BJ (cell line): ENCODE measurements around the gene F13A1. TPM values are rescaled to one million over a fixed set of nuclear protein-coding genes. Genes with fewer than 3 reads are reported as not detected.

Source experiments
- CTCF ChIA-PET: fragments of 350-600 bp; formaldehyde crosslinking; extraction: SDS; loops from one replicate; lab custom pipeline; 2021; ENCODE audit warnings: antibody characterized with exemption, inconsistent platforms; lab: Yijun Ruan, JAX
- POLR2A ChIA-PET: fragments of 300-600 bp; sonication (Branson Sonifier 250); formaldehyde crosslinking; extraction: SDS; loops from one replicate; lab custom pipeline; 2021; ENCODE audit warnings: antibody characterized with exemption; lab: Charles Lee
- DNase-seq: peaks from one replicate; pipeline ENCODE4 v3.0.0-alpha.2; 2011; ENCODE audit warnings: low read depth
- H3K27me3 ChIP-seq: 2 replicates; pipeline ENCODE4 v1.6.0; 2011; ENCODE audit warnings: low read length; ENCODE audit not compliant: control insufficient read depth, insufficient read depth
- H3K36me3 ChIP-seq: 2 replicates; pipeline ENCODE4 v1.5.1; 2011; ENCODE audit warnings: low read length; ENCODE audit not compliant: control insufficient read depth, insufficient read depth
- H3K4me3 ChIP-seq: 2 replicates; pipeline ENCODE4 v1.5.1; 2011; ENCODE audit warnings: low read depth, mild to moderate bottlenecking, control low read depth, low read length
- polyA plus RNA-seq: library from polyadenylated mRNA; depleted of rRNA; stranded (reverse); fragments of >200 nt; gene quantifications from 2 replicates; pipeline ENCODE4 v1.2.3, GENCODE V29; 2011
- TF ChIP-seq, protein P1 (sequence below): IDR thresholded peaks from 2 replicates; pipeline ENCODE4 v1.5.1; 2011; ENCODE audit warnings: low read depth, mild to moderate bottlenecking, control low read depth, inconsistent platforms, low read length, moderate library complexity; ENCODE audit not compliant: insufficient read depth

Gene F13A1
- polyA plus RNA-seq, 1 experiment = not detected

DNA sequence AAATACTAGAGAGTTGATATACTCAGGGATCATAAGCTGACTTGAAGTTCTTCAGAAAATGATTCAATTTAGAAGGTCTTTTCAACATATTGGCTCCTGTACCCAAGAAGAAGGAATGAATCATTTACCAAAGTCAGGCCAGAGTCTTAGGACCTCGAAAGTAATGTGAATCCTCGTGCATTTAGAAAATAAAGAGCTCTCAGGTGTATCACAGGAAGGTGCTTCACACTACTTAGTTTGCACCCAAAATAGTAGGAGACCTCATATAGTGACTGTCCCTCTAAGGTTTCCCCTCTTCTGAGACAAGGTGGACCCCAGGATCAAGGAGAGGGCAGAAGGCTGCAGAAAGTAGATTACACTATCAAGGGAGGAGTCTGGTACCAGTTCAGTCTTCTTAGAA is 71.8 kb downstream of the F13A1 start:
- Histone ChIP-seq H3K36me3 (no peaks in the 10 kb centered on the region), H3K4me3 (no peak overlapping the region), H3K27me3 (no peaks in the 10 kb centered on the region)
- ChIA-PET POLR2A (no interaction called here), CTCF (no interaction called here)
- TF ChIP-seq, protein P1, sequence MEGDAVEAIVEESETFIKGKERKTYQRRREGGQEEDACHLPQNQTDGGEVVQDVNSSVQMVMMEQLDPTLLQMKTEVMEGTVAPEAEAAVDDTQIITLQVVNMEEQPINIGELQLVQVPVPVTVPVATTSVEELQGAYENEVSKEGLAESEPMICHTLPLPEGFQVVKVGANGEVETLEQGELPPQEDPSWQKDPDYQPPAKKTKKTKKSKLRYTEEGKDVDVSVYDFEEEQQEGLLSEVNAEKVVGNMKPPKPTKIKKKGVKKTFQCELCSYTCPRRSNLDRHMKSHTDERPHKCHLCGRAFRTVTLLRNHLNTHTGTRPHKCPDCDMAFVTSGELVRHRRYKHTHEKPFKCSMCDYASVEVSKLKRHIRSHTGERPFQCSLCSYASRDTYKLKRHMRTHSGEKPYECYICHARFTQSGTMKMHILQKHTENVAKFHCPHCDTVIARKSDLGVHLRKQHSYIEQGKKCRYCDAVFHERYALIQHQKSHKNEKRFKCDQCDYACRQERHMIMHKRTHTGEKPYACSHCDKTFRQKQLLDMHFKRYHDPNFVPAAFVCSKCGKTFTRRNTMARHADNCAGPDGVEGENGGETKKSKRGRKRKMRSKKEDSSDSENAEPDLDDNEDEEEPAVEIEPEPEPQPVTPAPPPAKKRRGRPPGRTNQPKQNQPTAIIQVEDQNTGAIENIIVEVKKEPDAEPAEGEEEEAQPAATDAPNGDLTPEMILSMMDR = no peak
- DNase-seq = no peak

DNA sequence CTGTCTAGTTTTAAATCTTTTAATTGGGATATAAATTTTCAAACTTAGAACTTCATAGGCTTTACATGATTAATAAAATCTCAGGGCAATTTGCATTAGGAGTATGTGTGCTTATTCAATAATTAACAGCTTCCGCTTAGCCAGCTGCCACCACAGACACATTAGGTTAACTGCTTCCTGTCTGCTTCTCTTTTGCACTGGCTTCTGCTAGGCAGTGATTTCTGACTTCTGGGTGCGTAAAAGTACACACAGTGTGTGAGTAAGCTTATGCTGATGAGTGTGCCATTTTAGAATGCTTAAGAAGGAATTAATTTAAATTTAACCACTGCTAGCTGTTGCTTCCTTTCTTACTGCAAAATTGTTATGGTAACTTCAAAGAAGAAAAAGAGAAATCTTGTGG is 73.9 kb downstream of the F13A1 start:
- no peak for DNase-seq
- CTCF ChIA-PET = no interaction called here
- Histone ChIP-seq H3K27me3 (no peaks in the 10 kb centered on the region), H3K4me3 (no peak overlapping the region), H3K36me3 (no peaks in the 10 kb centered on the region)
- POLR2A ChIA-PET = no interaction called here
- TF ChIP-seq, protein P1 = no peak

DNA sequence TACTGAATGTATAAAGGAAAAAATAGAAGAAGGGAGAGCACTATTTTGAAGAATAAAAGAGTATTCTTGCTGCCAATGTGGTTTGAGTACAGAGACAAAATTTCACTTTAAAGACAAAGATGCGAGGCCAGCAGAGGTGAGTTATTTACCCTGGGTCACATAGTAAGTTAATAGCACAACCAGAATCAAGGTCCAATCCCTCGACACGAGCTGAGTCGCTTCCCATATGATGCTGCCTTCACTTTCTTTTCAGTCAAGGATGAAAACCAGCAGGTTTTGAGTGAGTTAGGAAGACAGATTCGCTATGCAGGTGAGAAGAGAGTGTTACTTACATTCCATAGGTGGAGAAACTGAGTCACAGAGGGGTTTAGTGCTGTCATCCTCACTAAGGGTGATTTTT is 75.8 kb downstream of the F13A1 start:
- TF ChIP-seq, protein P1 = no peak
- ChIA-PET CTCF (no interaction called here), POLR2A (no interaction called here)
- DNase-seq = no peak
- no peak overlapping the region for H3K4me3 ChIP-seq
- no peaks in the 10 kb centered on the region for H3K36me3 ChIP-seq
- H3K27me3 ChIP-seq = no peaks in the 10 kb centered on the region

DNA sequence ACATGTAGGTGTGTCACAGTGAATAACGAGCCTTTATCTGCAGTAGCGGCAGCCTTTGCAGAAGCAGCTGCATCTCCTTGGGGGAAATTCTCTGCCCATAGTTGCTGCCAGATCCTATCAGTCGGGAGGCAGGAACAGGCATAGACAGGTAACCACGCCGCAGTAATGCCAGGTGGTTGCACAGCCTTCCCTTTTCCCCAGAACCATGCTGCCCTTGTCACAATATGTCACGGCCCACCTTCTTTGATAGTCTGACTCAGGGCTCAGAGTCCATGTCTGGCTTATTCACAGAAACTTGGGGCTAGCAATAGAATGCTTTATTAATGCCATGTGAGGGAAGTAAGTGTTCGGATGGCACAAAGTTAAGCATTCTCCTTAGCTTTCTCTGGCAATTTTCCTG is 76.6 kb downstream of the F13A1 start:
- TF ChIP-seq, protein P1 = no peak
- Histone ChIP-seq H3K4me3 (no peak overlapping the region), H3K27me3 (no peaks in the 10 kb centered on the region), H3K36me3 (no peaks in the 10 kb centered on the region)
- DNase-seq = no peak
- CTCF ChIA-PET = no interaction called here
- POLR2A ChIA-PET = no interaction called here

DNA sequence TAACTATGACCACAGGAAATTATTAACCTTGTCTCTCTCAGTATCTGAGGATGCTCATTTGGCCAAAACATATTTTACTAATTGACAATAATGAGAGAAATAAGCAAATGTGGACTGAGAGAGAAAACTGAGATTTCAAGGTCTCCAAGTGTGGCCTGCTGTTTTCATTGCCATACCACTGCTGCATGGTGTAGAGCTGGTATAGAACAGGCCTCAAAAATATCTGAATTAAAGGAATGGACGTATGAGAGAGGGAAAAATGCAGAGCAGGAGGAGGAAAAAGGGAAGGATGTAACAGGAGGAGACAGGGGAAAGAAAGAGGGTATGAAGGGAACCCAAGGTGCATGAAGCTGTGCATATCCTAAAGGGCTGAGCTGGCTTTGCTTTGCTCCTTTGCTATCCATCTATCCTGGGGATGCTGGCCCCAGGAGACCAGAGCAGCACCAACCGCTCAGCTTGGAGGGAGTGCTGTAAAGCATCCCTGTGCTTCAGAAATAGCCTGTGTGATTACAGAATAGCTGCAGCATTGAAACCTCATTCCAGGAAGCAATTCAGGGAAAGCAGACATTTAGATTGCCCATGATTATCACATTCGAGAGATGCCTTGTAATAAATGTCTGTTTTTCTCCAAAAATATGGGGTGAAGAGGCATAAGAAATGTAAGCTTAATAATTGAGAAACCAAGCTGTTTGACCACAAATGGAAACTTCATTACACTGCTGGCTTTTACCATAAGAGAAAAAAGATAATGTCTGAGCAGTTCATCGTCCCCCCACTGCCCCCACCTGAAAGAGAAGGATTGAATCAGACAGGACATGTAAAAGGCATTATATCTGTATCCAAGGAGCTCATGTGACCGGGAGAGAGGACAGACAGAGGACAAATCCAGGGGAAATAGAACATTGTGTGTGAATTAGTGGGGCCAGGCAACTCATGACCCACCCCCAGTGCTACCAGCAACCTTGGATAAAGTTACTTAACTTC is 80.6 kb downstream of the F13A1 start:
- Histone ChIP-seq H3K36me3 (no peaks in the 10 kb centered on the region), H3K4me3 (no peak overlapping the region), H3K27me3 (no peaks in the 10 kb centered on the region)
- TF ChIP-seq, protein P1 = no peak
- CTCF ChIA-PET = no interaction called here
- DNase-seq = no peak
- POLR2A ChIA-PET = no interaction called here
